Thyroid gland (tissue), 4 donors: ENCODE results near the gene CLGN. TPM values are rescaled to one million over a fixed set of nuclear protein-coding genes. Genes with fewer than 3 reads are reported as not detected.

ENCODE experiments used
- DNase-seq, 2 donors: peaks; one replicate each; pipeline ENCODE4 v3.0.0-alpha.2; 2019
- H3K27ac ChIP-seq, 3 donors: fragments of 200-600 bp; sonication (generic); 1 replicate in 2 of 3; 2 replicates in 1 of 3; pipeline ENCODE4 v1.5.1; 2016 to 2019; ENCODE audit warnings: mild to moderate bottlenecking in 1 of 3, moderate library complexity in 1 of 3
- H3K27me3 ChIP-seq: fragments of 200-600 bp; sonication (generic); one replicate; pipeline ENCODE4 v1.5.1; 2019
- H3K36me3 ChIP-seq, 2 donors: fragments of 200-600 bp; sonication (generic); one replicate each; pipeline ENCODE4 v1.5.1; 2016 to 2019
- H3K4me1 ChIP-seq, 2 donors: fragments of 200-600 bp; sonication (generic); one replicate each; pipeline ENCODE4 v1.5.1; 2017 to 2019
- H3K4me3 ChIP-seq, 3 donors: fragments of 200-600 bp; sonication (generic); replicated peaks in 1 of 3; 1 replicate in 2 of 3; 2 replicates in 1 of 3; pipeline ENCODE4 v1.5.1; 2016; ENCODE audit warnings: mild to moderate bottlenecking in 1 of 3
- H3K9me3 ChIP-seq: fragments of 200-600 bp; sonication (generic); one replicate; pipeline ENCODE4 v1.5.1; 2017
- POLR2A ChIP-seq, 2 donors: fragments of 450-650 bp; IDR thresholded peaks; one replicate each; pipeline ENCODE4 v1.6.1; 2017; ENCODE audit warnings: antibody characterized with exemption in 2 of 2, mild to moderate bottlenecking in 2 of 2, moderate library complexity in 1 of 2
- whole genome bisulfite sequencing, 2 donors: methylation state at CpG; one replicate each; pipeline ENCODE4 v1.1.5; 2017; 5-methylcytosine and 5-hydroxymethylcytosine counted together
- intact Hi-C: fragments of 100-400 bp; cut with DNase I; formaldehyde crosslinking; loops from one replicate; pipeline ENCODE4 v1.15.1; 2023
- total RNA-seq, 4 donors: library from RNA; depleted of rRNA; stranded (reverse); fragments of >200 nt; gene quantifications; one replicate each; pipeline ENCODE4 v1.2.3, GENCODE V29; 2016
- TF ChIP-seq, protein P1 (sequence below), 6 experiments: fragments of 200-600 bp in 3 of 6; fragments of 450-650 bp in 3 of 6; sonication (generic) in 3 of 6; IDR thresholded peaks; one replicate each; pipeline ENCODE4 v1.5.1; 2016 to 2019; ENCODE audit warnings: antibody characterized with exemption in 6 of 6, mild to moderate bottlenecking in 2 of 6, inconsistent platforms in 1 of 6, moderate library complexity in 1 of 6

Gene CLGN
- total RNA-seq, 4 donors from 2014 or later, result 0.11 to 0.39 (median 0.13) TPM; not detected in 1

DNA sequence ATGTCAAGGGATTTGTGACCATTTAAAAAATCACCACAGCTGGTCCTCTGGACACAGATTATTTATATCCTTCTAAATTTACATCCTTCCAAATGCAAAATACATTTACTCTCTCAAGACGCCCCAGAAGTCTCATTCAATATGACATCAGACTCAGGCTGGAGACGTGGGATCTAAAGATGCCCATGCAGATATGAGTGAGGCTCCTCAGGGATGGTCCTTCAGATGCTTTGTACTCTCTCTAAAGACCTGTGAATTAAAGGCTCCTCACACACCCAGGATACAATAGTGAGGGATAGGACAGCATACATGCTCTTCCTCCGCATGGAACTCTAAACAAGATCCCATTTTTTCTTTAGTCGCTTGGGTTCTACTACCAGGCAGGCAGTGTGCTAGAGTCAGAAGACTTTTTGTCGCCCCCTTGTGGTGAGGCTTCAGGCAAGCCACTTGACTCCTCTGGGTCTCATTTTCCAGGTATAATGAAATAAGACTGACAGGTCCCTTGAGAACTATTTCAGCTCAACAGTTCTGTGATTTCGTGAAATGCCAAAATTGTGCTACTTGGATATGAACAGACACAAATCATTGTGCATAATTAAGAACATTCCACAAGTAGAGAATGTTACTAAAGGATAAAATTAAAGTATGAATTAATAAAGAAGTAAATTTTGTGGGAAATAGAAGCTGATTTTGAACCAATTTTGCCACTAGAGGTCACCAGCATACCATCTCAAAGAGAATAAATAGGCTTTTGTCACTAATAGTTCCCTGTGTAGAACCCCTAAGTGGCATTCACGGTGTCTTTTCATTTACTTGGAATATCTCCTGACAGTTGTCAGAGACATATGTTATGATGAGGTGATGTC, 67.7 kb downstream of the CLGN start:
- no peak for TF ChIP-seq POLR2A (IDR thresholded peaks at IDR 0.05)
- TF ChIP-seq, protein P1, sequence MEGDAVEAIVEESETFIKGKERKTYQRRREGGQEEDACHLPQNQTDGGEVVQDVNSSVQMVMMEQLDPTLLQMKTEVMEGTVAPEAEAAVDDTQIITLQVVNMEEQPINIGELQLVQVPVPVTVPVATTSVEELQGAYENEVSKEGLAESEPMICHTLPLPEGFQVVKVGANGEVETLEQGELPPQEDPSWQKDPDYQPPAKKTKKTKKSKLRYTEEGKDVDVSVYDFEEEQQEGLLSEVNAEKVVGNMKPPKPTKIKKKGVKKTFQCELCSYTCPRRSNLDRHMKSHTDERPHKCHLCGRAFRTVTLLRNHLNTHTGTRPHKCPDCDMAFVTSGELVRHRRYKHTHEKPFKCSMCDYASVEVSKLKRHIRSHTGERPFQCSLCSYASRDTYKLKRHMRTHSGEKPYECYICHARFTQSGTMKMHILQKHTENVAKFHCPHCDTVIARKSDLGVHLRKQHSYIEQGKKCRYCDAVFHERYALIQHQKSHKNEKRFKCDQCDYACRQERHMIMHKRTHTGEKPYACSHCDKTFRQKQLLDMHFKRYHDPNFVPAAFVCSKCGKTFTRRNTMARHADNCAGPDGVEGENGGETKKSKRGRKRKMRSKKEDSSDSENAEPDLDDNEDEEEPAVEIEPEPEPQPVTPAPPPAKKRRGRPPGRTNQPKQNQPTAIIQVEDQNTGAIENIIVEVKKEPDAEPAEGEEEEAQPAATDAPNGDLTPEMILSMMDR (IDR thresholded peaks at IDR 0.05), result peak; percentile 40 to 82 (median 68)
- intact Hi-C loops, result loop anchor here (10.0 kb wide), 1 partner anchor 495 kb away; no protein-coding TSS in a partner anchor
- Histone ChIP-seq H3K27me3 (no peaks in the 10 kb centered on the region), H3K4me1 (no peaks in the 10 kb centered on the region), H3K36me3 (no peaks in the 10 kb centered on the region), H3K27ac (no peak overlapping the region), H3K4me3 (no peak overlapping the region), H3K9me3 (no peaks in the 10 kb centered on the region)
- peak; percentile 73 to 80 for DNase-seq
- WGBS, 2 donors, result 29 to 34% methylated on average over 7 of the region's 7 CpGs

DNA sequence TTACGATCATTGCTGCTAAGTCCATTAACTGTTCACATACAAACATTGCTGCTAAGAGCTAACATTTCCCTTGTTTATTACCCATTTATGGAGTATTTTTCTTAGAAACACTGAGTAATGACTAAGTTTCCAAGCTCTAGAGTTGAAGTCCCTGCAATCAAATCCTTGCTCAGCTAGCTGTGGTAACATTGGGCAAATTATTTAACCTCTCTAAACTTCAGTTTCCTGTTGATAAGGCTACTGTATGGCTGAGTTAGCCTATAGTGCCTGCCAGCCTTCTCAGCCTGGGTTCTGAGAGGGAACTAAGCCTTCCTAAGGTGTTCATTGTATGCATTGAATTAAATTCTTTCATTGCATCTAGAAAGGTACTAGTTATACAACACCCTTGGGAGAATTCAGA, 69.2 kb downstream of the CLGN start:
- Histone ChIP-seq H3K36me3 (no peaks in the 10 kb centered on the region), H3K9me3 (no peaks in the 10 kb centered on the region), H3K4me3 (no peak overlapping the region), H3K4me1 (no peaks in the 10 kb centered on the region), H3K27me3 (no peaks in the 10 kb centered on the region), H3K27ac (no peak overlapping the region)
- no peak for DNase-seq
- TF ChIP-seq, protein P1 (IDR thresholded peaks at IDR 0.05), result no peak
- TF ChIP-seq POLR2A (IDR thresholded peaks at IDR 0.05), result no peak
- intact Hi-C loops, result no loop called here
- 0 to 26% methylated on average over 1 of the region's 1 CpG for WGBS, 2 donors

DNA sequence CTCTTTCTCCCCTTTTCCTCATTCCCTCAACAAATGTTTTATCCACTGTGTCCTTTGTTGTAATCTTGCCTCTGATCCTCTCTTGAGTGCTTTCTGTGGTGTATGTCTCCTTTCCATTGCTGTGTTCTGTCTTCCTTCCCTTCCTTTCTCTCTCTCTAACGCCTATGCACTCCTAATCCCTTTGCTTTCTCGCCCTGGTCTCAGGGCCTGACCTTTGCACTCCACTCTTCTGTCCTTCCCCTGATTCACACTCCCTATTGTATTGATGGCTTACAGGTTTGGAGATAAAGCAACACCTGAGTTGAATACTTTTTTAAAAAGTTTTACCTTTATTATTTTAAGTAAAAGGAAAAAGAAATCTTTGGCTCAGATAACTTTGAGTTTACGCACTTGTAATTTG, 69.6 kb downstream of the CLGN start:
- H3K9me3 ChIP-seq, result no peaks in the 10 kb centered on the region
- H3K27ac ChIP-seq, result no peak overlapping the region
- no peak for DNase-seq
- no peaks in the 10 kb centered on the region for H3K27me3 ChIP-seq
- no peaks in the 10 kb centered on the region for H3K36me3 ChIP-seq
- H3K4me1 ChIP-seq, result no peaks in the 10 kb centered on the region
- H3K4me3 ChIP-seq, result no peak overlapping the region
- no peak for TF ChIP-seq POLR2A (IDR thresholded peaks at IDR 0.05)
- TF ChIP-seq, protein P1 (IDR thresholded peaks at IDR 0.05), result no peak
- WGBS, 2 donors, result 70 to 77% methylated on average over 3 of the region's 3 CpGs
- intact Hi-C loops, result no loop called here

DNA sequence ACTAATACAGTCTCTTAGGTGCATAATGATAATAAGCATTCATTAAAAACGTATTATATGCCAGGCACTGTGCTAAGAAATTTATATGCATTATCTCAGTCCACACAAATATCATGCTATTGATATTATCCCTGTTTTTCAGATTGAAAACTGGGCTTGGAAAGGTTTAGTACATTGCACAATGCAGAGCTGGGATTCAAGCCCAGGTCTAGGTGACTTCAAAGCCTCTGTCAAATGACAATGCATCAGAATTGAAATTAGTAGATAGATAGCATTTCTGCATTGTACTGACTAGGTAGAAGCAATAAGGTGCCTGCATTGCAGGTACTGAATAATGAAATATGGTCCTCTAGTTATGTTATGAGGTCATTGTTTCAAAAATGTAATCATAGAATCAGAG, 72.2 kb downstream of the CLGN start:
- Histone ChIP-seq H3K27me3 (no peaks in the 10 kb centered on the region), H3K9me3 (no peaks in the 10 kb centered on the region), H3K36me3 (no peaks in the 10 kb centered on the region), H3K27ac (no peak overlapping the region), H3K4me1 (no peaks in the 10 kb centered on the region), H3K4me3 (no peak overlapping the region)
- WGBS, 2 donors, result 75 to 83% methylated on average over 1 of the region's 1 CpG
- TF ChIP-seq, protein P1 (IDR thresholded peaks at IDR 0.05), result no peak
- no peak for TF ChIP-seq POLR2A (IDR thresholded peaks at IDR 0.05)
- intact Hi-C loops, result no loop called here
- DNase-seq, result no peak

DNA sequence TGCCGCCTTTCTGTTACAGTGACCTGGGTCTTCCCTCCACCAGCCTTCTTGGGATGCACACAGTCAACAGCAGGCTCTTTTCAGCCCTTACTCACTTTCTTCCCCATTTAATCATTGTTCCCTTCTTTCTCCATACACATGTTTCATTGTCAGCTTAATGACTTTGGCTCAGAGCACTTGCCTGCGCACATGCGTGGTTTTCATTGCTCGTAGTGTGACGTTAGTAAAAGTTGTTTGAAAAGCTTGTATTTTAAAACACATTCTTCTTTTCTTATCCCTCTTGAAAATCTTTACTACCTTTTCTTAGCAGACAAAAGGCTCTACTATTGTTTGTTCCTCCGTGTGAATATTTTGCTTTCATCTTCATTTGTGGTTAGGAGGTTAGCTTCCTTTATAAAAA, 73.7 kb downstream of the CLGN start:
- DNase-seq, result no peak
- Histone ChIP-seq H3K27ac (no peak overlapping the region), H3K4me1 (no peaks in the 10 kb centered on the region), H3K27me3 (no peaks in the 10 kb centered on the region), H3K9me3 (no peaks in the 10 kb centered on the region), H3K4me3 (no peak overlapping the region), H3K36me3 (no peaks in the 10 kb centered on the region)
- intact Hi-C loops, result no loop called here
- WGBS, 2 donors, result 77 to 84% methylated on average over 6 of the region's 6 CpGs
- no peak for TF ChIP-seq POLR2A (IDR thresholded peaks at IDR 0.05)
- TF ChIP-seq, protein P1 (IDR thresholded peaks at IDR 0.05), result no peak
